ENCODE results near the gene SNX27. TPM values are rescaled to one million over a fixed set of nuclear protein-coding genes. Genes with fewer than 3 reads are reported as not detected.

SNX27 gene
- total and polyA plus RNA-seq, 2 donors: 6.5 to 9.2 TPM

DNA sequence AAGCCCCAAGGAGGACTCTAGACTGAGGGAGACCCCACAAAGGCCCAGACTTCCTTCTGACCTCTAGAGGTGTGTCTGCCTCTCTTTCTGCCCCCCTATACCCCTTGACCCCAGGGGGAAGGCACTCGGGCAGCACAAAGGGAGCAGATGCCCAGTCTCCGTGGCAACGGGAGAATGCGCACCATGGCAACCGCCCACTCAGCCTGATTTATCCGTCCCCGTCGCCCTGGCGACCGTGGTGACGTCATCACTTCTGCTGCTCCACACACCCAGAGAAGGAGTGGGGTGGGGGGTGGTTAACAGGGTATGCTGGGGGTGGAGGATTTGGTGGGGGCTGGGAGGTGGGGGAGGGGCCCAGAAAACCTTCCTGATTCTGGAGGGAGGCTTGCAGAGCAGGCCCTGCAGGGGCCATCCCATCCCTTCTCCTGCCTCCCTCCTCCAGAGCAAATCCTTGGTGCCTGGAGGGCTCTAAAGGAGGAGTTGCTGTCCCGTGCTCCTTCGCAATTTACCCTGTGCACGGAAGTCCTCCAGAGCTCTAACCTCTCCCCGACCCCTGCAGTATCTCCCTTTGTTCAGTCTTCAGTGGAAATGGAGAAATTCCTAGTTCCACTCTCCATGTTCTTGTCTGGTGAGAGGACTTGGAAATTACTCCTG, 98.5 kb downstream of the SNX27 start:
- Histone ChIP-seq H3K9me3 (ENCODE audit: control insufficient read depth in 2 of 2, insufficient read depth in 1 of 2, low read length in 1 of 2) (no peaks in the 10 kb centered on the region), H3K27me3 (ENCODE audit: control insufficient read depth in 2 of 2, insufficient read depth in 1 of 2, low read length in 1 of 2) (peaks cover 0 to 38% of the 10 kb centered on the region in 2 donors), H3K36me3 (ENCODE audit: control insufficient read depth in 2 of 2, insufficient read depth in 2 of 2, low read length in 1 of 2) (no peaks in the 10 kb centered on the region), H3K4me1 (ENCODE audit: control insufficient read depth in 2 of 2, insufficient read depth in 2 of 2, low read length in 2 of 2) (peaks cover 0 to 9% of the 10 kb centered on the region in 2 donors), H3K27ac (ENCODE audit: low read depth in 1 of 2, low read length in 1 of 2) (no peak overlapping the region), H3K4me3 (ENCODE audit: low read length in 2 of 2) (no peak overlapping the region)
- 89% methylated on average over 15 of the region's 15 CpGs for WGBS
- peak in 1 of 9 donors; percentile 18 for DNase-seq (ENCODE audit: low read depth in 6 of 9, low spot score in 9 of 9)

DNA sequence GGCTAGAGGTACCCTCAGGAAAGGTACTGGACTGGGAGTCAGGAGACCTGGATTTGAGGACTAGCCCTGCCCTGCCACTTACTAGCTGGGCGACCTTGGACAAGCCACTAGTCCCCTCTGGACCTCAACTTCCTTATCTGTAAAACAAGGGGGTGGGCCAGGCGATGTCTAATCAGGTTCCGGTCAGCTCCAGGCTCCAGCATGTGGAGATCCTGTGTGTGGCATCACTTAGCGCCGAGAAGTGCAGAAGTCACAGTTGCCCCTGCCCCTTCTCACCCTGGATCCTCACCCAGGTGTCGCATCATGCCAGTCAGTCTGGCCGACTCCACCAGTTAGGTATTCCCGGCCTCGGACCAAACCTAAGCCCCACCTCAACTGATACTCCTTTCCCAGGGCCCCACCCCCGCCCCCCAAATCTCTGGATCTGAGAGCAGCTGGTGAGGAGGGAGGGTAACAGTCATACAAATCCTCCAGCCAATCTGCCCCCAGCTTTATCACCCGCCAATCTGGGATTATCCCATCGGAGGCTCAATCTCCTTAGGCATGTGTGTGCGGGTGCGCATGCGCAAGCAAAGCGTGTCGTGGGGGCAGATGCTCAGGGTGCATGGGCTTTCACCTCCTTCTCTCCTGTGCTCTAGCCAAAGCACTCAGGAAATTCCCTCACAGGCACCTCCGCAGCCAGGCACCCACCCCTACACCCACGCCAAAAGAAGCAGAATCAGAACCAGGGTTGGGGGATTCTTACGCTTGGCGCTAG, 99.4 kb downstream of the SNX27 start:
- DNase-seq (ENCODE audit: low read depth in 6 of 9, low spot score in 9 of 9): no peak
- peaks cover 0 to 10% of the 10 kb centered on the region in 2 donors for H3K4me1 ChIP-seq (ENCODE audit: control insufficient read depth in 2 of 2, insufficient read depth in 2 of 2, low read length in 2 of 2)
- peaks cover 0 to 6% of the 10 kb centered on the region in 2 donors for H3K9me3 ChIP-seq (ENCODE audit: control insufficient read depth in 2 of 2, insufficient read depth in 1 of 2, low read length in 1 of 2)
- H3K27ac ChIP-seq (ENCODE audit: low read depth in 1 of 2, low read length in 1 of 2): no peak overlapping the region
- 94% methylated on average over 21 of the region's 21 CpGs for WGBS
- H3K4me3 ChIP-seq (ENCODE audit: low read length in 2 of 2): no peak overlapping the region
- no peaks in the 10 kb centered on the region for H3K36me3 ChIP-seq (ENCODE audit: control insufficient read depth in 2 of 2, insufficient read depth in 2 of 2, low read length in 1 of 2)
- H3K27me3 ChIP-seq (ENCODE audit: control insufficient read depth in 2 of 2, insufficient read depth in 1 of 2, low read length in 1 of 2): peaks cover 0 to 47% of the 10 kb centered on the region in 2 donors

DNA sequence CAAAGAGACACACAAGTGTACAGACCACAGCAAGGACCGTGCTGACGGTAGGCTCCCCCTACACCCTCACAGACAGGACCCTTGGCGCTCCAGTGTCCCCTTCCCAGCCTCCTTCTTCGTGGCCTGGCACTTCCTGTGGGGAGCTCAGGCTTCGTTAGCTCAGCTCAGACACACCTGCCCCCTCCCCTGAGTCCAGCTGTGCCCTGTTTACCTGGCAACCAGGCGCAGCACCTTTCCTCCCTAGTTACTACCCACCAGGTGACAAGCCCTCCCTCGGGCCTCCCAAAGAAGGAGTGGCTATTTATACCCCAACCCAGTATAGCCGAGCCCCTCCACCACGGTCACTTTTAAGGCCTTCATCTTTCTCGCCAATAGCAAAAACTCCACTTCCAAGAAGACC, 100.1 kb downstream of the SNX27 start:
- H3K4me1 ChIP-seq (ENCODE audit: control insufficient read depth in 2 of 2, insufficient read depth in 2 of 2, low read length in 2 of 2): peaks cover 0 to 8% of the 10 kb centered on the region in 2 donors
- peaks cover 4 to 55% of the 10 kb centered on the region in 2 donors for H3K27me3 ChIP-seq (ENCODE audit: control insufficient read depth in 2 of 2, insufficient read depth in 1 of 2, low read length in 1 of 2)
- 65% methylated on average over 10 of the region's 10 CpGs for WGBS

DNA sequence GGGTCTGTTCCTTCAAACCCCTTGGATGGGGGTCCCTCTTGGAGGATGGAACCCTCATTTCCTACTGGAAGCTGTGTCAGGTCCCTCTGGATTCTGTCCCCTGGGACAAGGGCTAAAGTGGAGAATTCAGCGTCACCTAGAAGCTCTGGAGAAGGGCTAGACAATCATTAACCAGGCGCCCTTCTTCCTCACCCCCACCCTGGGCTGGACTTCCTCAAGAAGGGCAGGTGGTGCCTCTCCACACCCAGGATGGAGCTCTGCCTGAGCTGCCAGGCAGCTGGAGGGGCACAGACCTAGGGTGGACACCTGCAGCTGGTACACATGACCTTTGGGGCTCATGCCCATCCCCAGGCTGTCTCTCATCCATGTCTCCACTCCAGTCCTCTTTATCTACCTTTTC, 101.2 kb downstream of the SNX27 start:
- DNase-seq (ENCODE audit: low read depth in 6 of 9, low spot score in 9 of 9): no peak
- H3K27ac ChIP-seq (ENCODE audit: low read depth in 1 of 2, low read length in 1 of 2): no peak overlapping the region
- H3K9me3 ChIP-seq (ENCODE audit: control insufficient read depth in 2 of 2, insufficient read depth in 1 of 2, low read length in 1 of 2): peaks cover 0 to 6% of the 10 kb centered on the region in 2 donors
- peaks cover 0 to 11% of the 10 kb centered on the region in 2 donors for H3K4me1 ChIP-seq (ENCODE audit: control insufficient read depth in 2 of 2, insufficient read depth in 2 of 2, low read length in 2 of 2)
- no peak overlapping the region for H3K4me3 ChIP-seq (ENCODE audit: low read length in 2 of 2)
- H3K36me3 ChIP-seq (ENCODE audit: control insufficient read depth in 2 of 2, insufficient read depth in 2 of 2, low read length in 1 of 2): no peaks in the 10 kb centered on the region
- H3K27me3 ChIP-seq (ENCODE audit: control insufficient read depth in 2 of 2, insufficient read depth in 1 of 2, low read length in 1 of 2): peaks cover 13 to 66% of the 10 kb centered on the region in 2 donors
- WGBS: 86% methylated on average over 2 of the region's 2 CpGs

More for the DNA sequence above, 100.1 kb downstream of the SNX27 start:
- H3K36me3 ChIP-seq (ENCODE audit: control insufficient read depth in 2 of 2, insufficient read depth in 2 of 2, low read length in 1 of 2): no peaks in the 10 kb centered on the region
- no peak for DNase-seq (ENCODE audit: low read depth in 6 of 9, low spot score in 9 of 9)
- peaks cover 0 to 6% of the 10 kb centered on the region in 2 donors for H3K9me3 ChIP-seq (ENCODE audit: control insufficient read depth in 2 of 2, insufficient read depth in 1 of 2, low read length in 1 of 2)
- H3K4me3 ChIP-seq (ENCODE audit: low read length in 2 of 2): no peak overlapping the region
- H3K27ac ChIP-seq (ENCODE audit: low read depth in 1 of 2, low read length in 1 of 2): no peak overlapping the region

DNA sequence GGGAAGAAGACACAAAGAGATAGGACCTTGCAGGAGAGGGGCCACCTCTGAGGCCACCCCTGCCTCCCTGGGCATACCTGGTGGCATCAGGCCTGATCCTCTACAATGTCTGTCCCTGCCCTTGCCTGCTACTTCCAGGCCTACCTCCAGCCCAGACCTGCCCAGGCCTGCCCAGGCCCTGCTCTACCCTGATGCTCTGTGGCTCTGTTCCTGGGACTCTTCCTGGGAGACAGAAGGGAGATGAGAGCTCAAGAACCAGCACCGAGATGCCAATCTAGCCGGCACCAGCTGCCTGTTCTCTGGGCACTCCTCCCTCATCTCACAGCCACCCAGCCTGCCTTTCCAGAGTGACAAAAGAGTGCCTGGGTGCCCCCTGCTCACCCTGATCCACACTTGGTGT, 102.0 kb downstream of the SNX27 start:
- no peak for DNase-seq (ENCODE audit: low read depth in 6 of 9, low spot score in 9 of 9)
- Histone ChIP-seq H3K36me3 (ENCODE audit: control insufficient read depth in 2 of 2, insufficient read depth in 2 of 2, low read length in 1 of 2) (no peaks in the 10 kb centered on the region), H3K27ac (ENCODE audit: low read depth in 1 of 2, low read length in 1 of 2) (no peak overlapping the region), H3K9me3 (ENCODE audit: control insufficient read depth in 2 of 2, insufficient read depth in 1 of 2, low read length in 1 of 2) (peaks cover 0 to 6% of the 10 kb centered on the region in 2 donors), H3K4me3 (ENCODE audit: low read length in 2 of 2) (no peak overlapping the region), H3K27me3 (ENCODE audit: control insufficient read depth in 2 of 2, insufficient read depth in 1 of 2, low read length in 1 of 2) (peaks cover 15 to 74% of the 10 kb centered on the region in 2 donors), H3K4me1 (ENCODE audit: control insufficient read depth in 2 of 2, insufficient read depth in 2 of 2, low read length in 2 of 2) (peaks cover 0 to 11% of the 10 kb centered on the region in 2 donors)
- WGBS: 92% methylated on average over 2 of the region's 2 CpGs

DNA sequence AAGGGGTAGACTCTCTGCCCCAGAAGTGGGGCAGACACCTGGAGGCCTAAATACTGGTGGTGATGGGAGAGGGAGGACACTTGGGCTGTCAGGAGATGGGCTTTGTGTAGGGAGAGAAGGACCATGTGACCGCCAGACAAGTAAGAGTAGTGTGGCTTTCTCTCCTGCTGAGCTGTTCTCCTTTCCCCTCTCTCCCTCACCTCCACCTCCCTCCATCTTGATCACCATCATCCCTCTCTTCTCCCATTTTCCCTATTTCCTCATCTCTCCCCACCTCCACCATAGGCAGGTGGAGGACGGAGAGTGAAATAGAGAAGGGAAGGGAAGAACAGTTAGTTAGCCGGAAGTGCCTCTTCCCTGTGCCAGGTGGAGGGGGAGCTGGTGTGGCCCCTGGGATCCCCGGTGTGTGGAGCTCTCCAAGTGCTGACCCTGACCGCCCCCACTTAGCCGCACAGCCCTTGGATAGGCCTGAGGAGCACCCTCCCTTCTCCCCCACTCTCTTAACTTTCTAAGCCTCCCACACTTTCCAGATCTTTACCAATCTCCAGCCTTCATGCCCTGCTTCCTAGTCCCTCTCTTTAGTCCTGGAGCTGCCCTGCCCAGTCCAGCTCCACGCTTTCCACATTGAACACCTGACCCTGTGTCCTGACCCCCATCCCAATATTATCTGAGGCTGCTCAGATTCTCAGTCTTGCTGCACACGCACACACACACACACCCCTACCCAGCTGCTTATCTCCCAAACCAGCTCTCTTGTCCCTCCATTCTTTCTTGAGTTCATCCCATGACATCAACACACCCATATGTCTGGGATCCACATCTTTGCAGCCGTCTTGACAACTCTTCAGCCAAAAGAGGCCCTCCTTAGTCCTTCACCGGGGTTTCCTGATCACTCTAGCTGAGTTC, 103.2 kb downstream of the SNX27 start:
- no peak for DNase-seq (ENCODE audit: low read depth in 6 of 9, low spot score in 9 of 9)
- H3K4me1 ChIP-seq (ENCODE audit: control insufficient read depth in 2 of 2, insufficient read depth in 2 of 2, low read length in 2 of 2): peaks cover 0 to 11% of the 10 kb centered on the region in 2 donors
- no peaks in the 10 kb centered on the region for H3K36me3 ChIP-seq (ENCODE audit: control insufficient read depth in 2 of 2, insufficient read depth in 2 of 2, low read length in 1 of 2)
- peaks cover 0 to 6% of the 10 kb centered on the region in 2 donors for H3K9me3 ChIP-seq (ENCODE audit: control insufficient read depth in 2 of 2, insufficient read depth in 1 of 2, low read length in 1 of 2)
- H3K27me3 ChIP-seq (ENCODE audit: control insufficient read depth in 2 of 2, insufficient read depth in 1 of 2, low read length in 1 of 2): peaks cover 16 to 86% of the 10 kb centered on the region in 2 donors
- no peak overlapping the region for H3K27ac ChIP-seq (ENCODE audit: low read depth in 1 of 2, low read length in 1 of 2)
- no peak overlapping the region for H3K4me3 ChIP-seq (ENCODE audit: low read length in 2 of 2)
- 80% methylated on average over 10 of the region's 10 CpGs for whole genome bisulfite sequencing

DNA sequence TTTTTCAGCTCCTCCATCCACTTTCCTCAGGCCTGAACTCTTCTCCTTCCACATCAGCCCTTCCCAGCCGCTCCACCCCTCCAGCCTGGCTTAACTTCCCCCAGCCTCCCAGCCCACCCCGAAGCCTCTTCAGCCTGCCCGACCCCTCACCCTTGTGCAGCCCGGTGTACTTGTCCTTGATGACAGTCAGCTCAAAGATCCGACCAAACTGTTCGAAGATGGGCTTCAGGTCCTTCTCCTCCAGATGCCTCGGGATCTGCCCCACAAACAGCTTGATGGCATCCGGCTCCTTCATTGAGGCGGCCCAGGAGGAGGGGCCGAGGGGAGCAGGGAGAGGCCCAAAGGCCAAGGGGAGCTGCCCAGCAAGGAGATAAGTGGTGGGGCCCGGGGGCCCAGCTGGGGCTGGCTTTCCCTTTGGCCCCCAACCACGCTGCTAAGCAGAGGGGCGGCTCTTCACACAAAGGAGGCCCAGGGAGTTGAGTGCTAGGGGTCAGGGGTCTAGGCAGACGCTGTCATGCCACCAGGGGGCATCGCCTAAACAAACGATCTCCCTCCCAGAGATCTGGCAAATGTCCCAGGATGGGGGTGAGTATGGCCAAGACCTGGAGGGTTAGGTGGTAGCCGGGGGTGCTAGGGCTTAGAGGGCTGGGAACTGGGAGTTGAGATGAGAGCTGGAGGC, 104.0 kb downstream of the SNX27 start:
- WGBS: 50% methylated on average over 17 of the region's 17 CpGs
- Histone ChIP-seq H3K9me3 (ENCODE audit: control insufficient read depth in 2 of 2, insufficient read depth in 1 of 2, low read length in 1 of 2) (peaks cover 0 to 6% of the 10 kb centered on the region in 2 donors), H3K4me3 (ENCODE audit: low read length in 2 of 2) (no peak overlapping the region), H3K4me1 (ENCODE audit: control insufficient read depth in 2 of 2, insufficient read depth in 2 of 2, low read length in 2 of 2) (peaks cover 0 to 15% of the 10 kb centered on the region in 2 donors), H3K27me3 (ENCODE audit: control insufficient read depth in 2 of 2, insufficient read depth in 1 of 2, low read length in 1 of 2) (peaks cover 16 to 94% of the 10 kb centered on the region in 2 donors), H3K36me3 (ENCODE audit: control insufficient read depth in 2 of 2, insufficient read depth in 2 of 2, low read length in 1 of 2) (no peaks in the 10 kb centered on the region), H3K27ac (ENCODE audit: low read depth in 1 of 2, low read length in 1 of 2) (no peak overlapping the region)
- DNase-seq (ENCODE audit: low read depth in 6 of 9, low spot score in 9 of 9): no peak

DNA sequence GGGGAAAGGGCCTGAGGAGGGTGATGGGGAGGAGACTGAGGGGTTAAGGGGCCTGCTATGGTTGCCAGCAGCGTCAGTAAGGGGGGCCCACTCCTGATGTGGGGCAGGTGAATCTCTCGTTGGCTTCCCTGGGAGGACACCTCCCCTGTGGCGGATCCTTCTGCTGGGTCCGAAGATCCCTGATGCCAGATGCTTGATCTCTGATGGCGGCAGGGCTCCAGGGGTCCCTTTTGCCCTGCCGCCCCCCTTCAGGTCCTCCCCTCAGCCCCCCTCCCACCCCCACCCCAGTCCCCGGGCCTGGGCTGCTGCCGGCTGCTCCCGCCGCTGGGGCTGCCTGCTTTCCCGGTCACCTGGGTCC, 104.5 kb downstream of the SNX27 start:
- 8% methylated on average over 11 of the region's 11 CpGs for WGBS
- Histone ChIP-seq H3K27me3 (ENCODE audit: control insufficient read depth in 2 of 2, insufficient read depth in 1 of 2, low read length in 1 of 2) (peaks cover 16 to 94% of the 10 kb centered on the region in 2 donors), H3K36me3 (ENCODE audit: control insufficient read depth in 2 of 2, insufficient read depth in 2 of 2, low read length in 1 of 2) (no peaks in the 10 kb centered on the region), H3K4me3 (ENCODE audit: low read length in 2 of 2) (no peak overlapping the region), H3K27ac (ENCODE audit: low read depth in 1 of 2, low read length in 1 of 2) (no peak overlapping the region), H3K9me3 (ENCODE audit: control insufficient read depth in 2 of 2, insufficient read depth in 1 of 2, low read length in 1 of 2) (peaks cover 0 to 6% of the 10 kb centered on the region in 2 donors), H3K4me1 (ENCODE audit: control insufficient read depth in 2 of 2, insufficient read depth in 2 of 2, low read length in 2 of 2) (peaks cover 0 to 19% of the 10 kb centered on the region in 2 donors)
- no peak for DNase-seq (ENCODE audit: low read depth in 6 of 9, low spot score in 9 of 9)
